Chondrocyte (in vitro differentiated cells): ENCODE measurements around the gene RIGI. TPM values are rescaled to one million over a fixed set of nuclear protein-coding genes. Genes with fewer than 3 reads are reported as not detected.

ENCODE experiments used
- DNase-seq: peaks from one replicate; pipeline ENCODE4 v3.0.0; 2021; ENCODE audit warnings: mixed read lengths, low spot score
- H3K27ac Mint-ChIP-seq: one replicate; pipeline ENCODE4 v1.8.0; 2021; ENCODE audit warnings: mild to moderate bottlenecking, moderate library complexity, mixed read lengths; ENCODE audit not compliant: unreplicated experiment
- H3K27me3 Mint-ChIP-seq: 2 replicates; pipeline ENCODE4 v1.8.0; 2021; ENCODE audit warnings: low read depth, mixed read lengths
- H3K36me3 Mint-ChIP-seq: 2 replicates; pipeline ENCODE4 v1.8.0; 2021; ENCODE audit warnings: low read depth, mixed read lengths
- H3K4me1 Mint-ChIP-seq: 2 replicates; pipeline ENCODE4 v1.8.0; 2021; ENCODE audit warnings: low read depth, mild to moderate bottlenecking, mixed read lengths
- H3K4me3 Mint-ChIP-seq: one replicate; pipeline ENCODE4 v1.8.0; 2021; ENCODE audit warnings: mild to moderate bottlenecking, moderate library complexity, mixed read lengths; ENCODE audit not compliant: unreplicated experiment
- H3K9me3 Mint-ChIP-seq: 2 replicates; pipeline ENCODE4 v1.8.0; 2021; ENCODE audit warnings: low read depth, mixed read lengths
- total RNA-seq: library from RNA; stranded (reverse); gene quantifications from 3 replicates; pipeline ENCODE4 v1.2.1, GENCODE V29; 2021
- TF ChIP-seq, protein P1 (sequence below): fragments of 200-600 bp; sonication (generic); IDR thresholded peaks from 2 replicates; pipeline ENCODE4 v1.5.0; 2021; ENCODE audit warnings: antibody characterized with exemption, mild to moderate bottlenecking, moderate library complexity

Gene RIGI
- total RNA-seq, 1 donor from 2014 or later: 3.8 TPM

DNA sequence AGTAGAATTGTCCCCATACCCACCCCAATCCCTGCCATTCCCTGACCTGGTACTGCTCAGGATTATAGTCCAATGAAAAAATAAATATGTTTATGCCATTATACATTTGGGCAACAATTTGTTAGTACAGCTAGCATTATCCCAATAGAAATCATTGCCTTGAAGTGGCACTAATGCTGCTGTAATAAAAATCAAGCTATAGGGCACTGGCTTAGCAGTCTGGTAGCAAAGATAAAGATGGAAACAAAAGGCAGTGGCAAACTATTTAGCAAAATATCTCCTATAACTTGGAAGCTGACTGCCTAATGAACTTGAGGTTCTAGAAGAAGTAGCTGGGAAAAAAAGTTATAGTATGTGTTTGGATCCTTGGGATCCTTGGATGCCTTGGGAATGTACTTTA is 28.6 kb upstream of the RIGI start:
- DNase-seq: no peak
- Mint-ChIP-seq H3K4me3 (no peak overlapping the region), H3K9me3 (no peaks in the 10 kb centered on the region), H3K27ac (no peak overlapping the region), H3K27me3 (no peaks in the 10 kb centered on the region), H3K36me3 (peaks cover 1% of the 10 kb centered on the region), H3K4me1 (peaks cover 20% of the 10 kb centered on the region)
- TF ChIP-seq, protein P1, sequence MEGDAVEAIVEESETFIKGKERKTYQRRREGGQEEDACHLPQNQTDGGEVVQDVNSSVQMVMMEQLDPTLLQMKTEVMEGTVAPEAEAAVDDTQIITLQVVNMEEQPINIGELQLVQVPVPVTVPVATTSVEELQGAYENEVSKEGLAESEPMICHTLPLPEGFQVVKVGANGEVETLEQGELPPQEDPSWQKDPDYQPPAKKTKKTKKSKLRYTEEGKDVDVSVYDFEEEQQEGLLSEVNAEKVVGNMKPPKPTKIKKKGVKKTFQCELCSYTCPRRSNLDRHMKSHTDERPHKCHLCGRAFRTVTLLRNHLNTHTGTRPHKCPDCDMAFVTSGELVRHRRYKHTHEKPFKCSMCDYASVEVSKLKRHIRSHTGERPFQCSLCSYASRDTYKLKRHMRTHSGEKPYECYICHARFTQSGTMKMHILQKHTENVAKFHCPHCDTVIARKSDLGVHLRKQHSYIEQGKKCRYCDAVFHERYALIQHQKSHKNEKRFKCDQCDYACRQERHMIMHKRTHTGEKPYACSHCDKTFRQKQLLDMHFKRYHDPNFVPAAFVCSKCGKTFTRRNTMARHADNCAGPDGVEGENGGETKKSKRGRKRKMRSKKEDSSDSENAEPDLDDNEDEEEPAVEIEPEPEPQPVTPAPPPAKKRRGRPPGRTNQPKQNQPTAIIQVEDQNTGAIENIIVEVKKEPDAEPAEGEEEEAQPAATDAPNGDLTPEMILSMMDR: no peak

DNA sequence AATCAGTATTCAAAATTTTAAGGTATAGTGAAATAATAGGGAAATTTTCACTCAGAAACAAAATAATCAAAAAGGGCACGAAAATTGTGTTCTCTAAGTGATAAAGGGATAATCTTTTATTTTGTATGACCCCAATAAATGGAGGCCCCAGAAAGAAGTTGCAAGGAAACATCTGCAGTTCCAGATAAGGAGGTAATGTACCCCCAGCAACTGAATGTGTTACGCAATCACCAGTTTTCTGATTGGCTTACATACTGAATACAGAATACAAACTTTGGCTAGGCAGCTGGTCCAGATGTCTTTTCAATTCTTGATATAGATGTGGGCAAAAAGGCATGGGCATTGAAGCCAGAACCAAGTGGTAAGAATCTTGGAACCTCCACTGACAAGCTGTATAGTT is 28.1 kb upstream of the RIGI start:
- TF ChIP-seq, protein P1: no peak
- H3K4me1 Mint-ChIP-seq: peaks cover 21% of the 10 kb centered on the region
- no peak overlapping the region for H3K27ac Mint-ChIP-seq
- H3K27me3 Mint-ChIP-seq: no peaks in the 10 kb centered on the region
- no peaks in the 10 kb centered on the region for H3K9me3 Mint-ChIP-seq
- DNase-seq: no peak
- no peak overlapping the region for H3K4me3 Mint-ChIP-seq
- peaks cover 4% of the 10 kb centered on the region for H3K36me3 Mint-ChIP-seq

GRCh38 chr9:32552172-32552872 is 26.3 kb upstream of the RIGI start, which contains the start of the genes SMIM27 and TOPORS:
Gene SMIM27 (plus strand): TSS chr9:32552327. CDS start chr9:32552435, 108 bp downstream.
Gene TOPORS (minus strand): TSS chr9:32552586. CDS start chr9:32552436, 150 bp downstream.
- peak; percentile 95 for DNase-seq
- Mint-ChIP-seq H3K4me3 (peak within 1 kb of the TSS; percentile 98), H3K36me3 (peaks cover 7% of the 10 kb centered on the region), H3K27me3 (no peaks in the 10 kb centered on the region), H3K9me3 (no peaks in the 10 kb centered on the region), H3K27ac (peak within 1 kb of the TSS; percentile 97), H3K4me1 (peaks cover 31% of the 10 kb centered on the region)
- TF ChIP-seq, protein P1: peak; percentile 10

- Mint-ChIP-seq H3K27ac (peak overlapping the region; percentile 97), H3K36me3 (peaks cover 7% of the 10 kb centered on the region), H3K9me3 (no peaks in the 10 kb centered on the region), H3K4me3 (peak overlapping the region; percentile 98), H3K4me1 (peaks cover 32% of the 10 kb centered on the region), H3K27me3 (no peaks in the 10 kb centered on the region)
- TF ChIP-seq, protein P1: no peak
- no peak for DNase-seq
Observed at GRCh38 chr9:32551276-32552051, 25.5 kb upstream of the RIGI start.

DNA sequence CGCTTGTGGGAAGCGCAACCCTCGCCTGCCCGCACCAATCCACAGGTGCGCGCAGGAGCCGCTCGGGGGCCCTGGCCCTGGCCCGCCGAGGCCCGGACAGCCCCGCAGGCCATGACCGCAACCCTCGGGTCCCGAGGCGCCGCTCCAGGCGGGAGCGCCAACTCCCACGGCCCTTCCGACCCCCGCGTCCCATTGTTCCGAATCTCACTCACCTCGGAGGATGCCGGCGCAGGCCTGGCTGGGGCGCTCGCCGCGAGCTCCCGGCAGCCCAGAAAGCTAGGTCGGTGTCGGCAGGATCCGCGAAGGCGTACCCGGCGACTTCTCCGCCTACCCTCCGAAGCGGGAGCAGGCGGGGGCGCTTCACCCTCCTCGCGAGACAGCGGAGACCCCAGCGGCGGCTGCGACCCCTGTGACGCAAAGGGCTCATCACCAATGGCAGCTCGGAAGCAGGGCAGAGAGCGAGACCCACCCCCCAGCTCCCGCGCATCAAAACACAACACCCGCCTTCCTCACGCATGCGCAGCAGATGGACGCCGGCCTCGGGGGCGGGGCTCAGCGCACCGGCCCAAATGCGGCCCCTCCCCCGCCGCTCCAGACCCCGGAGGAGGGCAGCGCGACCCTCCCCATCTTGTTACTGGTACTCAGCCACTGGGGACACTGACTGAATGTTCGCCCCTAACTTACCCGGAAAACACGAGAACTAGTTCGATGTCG is 24.7 kb upstream of the RIGI start:
- Mint-ChIP-seq H3K27ac (peak overlapping the region; percentile 97), H3K27me3 (no peaks in the 10 kb centered on the region), H3K4me1 (peaks cover 35% of the 10 kb centered on the region), H3K4me3 (peak overlapping the region; percentile 98), H3K36me3 (peaks cover 7% of the 10 kb centered on the region), H3K9me3 (no peaks in the 10 kb centered on the region)
- peak; percentile 97 for DNase-seq
- TF ChIP-seq, protein P1: peak; percentile 31
